Measurements from ENCODE around the gene ANXA3.
"Not testable (repeated sequence)": the region's sequence is repeated elsewhere in the genome, so short reads cannot be mapped to it uniquely, and the experiment has no call there.

ANXA3 gene

DNA sequence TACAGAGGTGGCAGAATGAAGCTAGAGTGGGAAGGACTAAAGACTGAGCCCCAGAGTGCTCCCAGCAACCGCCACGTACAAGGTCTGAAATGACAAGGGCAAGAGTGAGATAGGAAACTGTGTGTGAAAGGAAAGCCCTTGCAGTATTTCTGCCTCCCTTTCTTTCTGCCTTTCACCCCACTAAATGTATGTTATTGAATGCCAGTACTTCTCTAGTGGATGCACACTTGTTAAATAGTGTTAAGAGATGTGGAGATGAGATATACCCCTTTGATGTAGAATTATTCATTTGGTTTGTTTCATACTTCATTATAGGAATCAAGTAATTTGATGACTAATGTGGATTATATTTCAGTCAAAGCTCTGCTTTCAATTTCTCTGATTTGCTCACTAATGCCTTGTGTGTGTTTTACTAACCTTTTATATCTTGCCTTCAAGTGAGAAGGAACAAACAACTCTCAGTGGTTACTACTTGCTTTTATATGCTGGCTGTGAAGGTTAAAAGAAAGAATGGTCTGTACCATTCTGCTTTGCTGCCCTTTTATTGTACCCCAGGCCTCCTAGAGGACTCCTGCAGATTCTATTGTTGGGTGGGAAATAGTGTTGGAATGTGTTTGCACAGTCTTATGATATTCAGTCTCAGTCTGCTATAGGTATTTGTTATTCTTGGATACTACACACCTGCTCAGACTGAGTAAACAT, 8.0 kb upstream of the ANXA3 start:
- no peak for DNase-seq (ENCODE audit: low read depth in 2 of 2)

DNA sequence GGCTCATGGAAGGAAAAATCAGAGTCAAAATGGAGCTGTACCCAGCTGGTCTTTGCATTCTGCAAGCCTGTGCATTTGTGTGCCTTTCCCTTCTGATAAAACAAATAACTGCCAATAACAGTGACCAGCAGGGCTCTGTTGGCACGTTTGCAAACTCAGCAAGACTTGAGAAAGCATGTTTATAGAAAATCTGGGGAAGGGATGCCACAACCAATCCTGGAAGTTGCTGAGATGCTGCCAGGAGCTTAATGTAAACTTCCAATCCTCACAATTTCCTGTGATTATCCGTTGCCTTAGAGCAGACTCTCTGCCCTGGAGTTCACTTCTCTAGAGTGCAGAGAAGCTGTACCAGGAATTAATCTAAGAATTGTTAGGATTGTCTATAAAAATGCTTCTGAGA, 6.9 kb upstream of the ANXA3 start:
- no peak for DNase-seq (ENCODE audit: low read depth in 2 of 2)

DNA sequence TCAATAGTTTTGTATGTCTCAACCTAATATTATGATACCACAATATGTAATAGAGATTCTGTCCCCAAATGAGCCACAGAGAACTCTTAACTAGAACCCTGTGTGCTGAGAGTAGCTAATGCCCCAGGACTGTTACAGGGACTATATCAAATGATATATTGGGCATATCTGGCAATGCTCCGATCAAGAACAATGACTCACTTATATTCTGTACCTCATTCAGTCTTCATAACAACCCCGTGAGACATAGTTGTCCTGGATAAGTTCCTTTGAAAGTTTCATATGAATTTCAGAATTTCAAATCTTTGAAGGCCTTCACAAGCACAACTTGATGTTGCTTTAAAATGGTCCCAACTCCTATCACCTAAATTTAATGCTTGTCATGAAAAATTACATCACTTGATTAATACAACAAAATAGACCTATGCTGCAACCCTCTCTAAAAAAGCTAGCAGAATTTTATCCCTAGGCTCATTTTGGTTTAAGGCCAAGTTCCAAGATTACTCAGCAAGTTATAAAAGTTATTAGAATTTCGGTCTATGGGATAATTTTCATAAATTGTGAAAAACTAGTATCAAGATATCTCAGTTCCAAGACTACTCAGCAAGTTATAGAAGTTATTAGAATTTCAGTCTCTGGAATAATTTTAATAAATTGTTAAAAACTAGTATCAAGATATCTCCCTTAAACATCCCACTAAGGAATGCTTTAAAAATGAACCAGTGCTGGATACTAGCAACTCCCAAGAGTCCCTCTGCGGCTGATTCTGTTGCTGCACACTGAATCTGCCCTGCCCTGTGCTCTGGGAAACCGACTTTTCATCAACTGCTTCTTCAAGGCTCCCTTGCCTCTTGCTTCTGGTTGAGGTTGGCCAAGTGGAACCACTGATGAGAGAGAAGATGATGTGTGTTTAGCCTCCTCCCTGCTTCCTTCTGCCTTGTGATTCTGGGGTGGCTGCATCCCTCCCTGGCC, 6.0 kb upstream of the ANXA3 start:
- DNase-seq (ENCODE audit: low read depth in 2 of 2) = no peak

- not testable (repeated sequence) for DNase-seq (ENCODE audit: low read depth in 2 of 2)
Measured at GRCh38 chr4:78547899-78548298, 3.7 kb upstream of the ANXA3 start.

- DNase-seq (ENCODE audit: low read depth in 2 of 2) = not testable (repeated sequence)
Measured at GRCh38 chr4:78548889-78549288, 2.7 kb upstream of the ANXA3 start.

DNA sequence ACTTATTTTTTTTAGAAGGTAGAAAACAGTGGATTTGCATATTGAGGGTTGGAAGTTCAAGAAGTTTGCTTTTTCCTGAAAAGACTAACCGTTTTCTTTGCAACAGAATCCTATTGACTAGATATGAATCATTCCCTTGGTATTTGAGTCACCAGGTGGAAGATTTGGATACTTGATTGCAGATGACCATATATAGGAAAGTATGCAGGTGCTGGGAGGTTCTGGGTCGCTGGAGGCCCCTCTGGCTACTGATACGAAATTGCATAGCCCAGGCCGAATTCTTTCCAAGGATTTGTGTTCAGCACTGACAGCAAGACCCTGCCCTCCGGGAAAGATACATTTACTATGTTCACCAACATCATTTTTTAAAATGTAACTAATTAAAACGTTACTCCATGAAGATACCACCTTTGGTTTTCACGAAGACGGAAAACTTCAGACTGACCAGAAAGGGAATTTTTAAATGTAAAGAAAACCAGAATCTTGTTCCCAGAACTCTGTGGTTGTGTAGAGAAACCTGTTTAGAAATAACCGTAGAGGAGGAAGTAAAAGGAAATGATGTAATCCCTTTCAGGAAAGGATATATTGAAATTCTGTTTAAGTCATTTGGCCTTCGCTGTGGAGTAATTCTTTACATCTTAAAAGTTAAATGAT, 946 bp downstream of the ANXA3 start:
- no peak for DNase-seq (ENCODE audit: low read depth in 2 of 2)

GRCh38 chr4:78553043-78553396, 1.4 kb downstream of the ANXA3 start:
- DNase-seq (ENCODE audit: low read depth in 2 of 2) = no peak

DNA sequence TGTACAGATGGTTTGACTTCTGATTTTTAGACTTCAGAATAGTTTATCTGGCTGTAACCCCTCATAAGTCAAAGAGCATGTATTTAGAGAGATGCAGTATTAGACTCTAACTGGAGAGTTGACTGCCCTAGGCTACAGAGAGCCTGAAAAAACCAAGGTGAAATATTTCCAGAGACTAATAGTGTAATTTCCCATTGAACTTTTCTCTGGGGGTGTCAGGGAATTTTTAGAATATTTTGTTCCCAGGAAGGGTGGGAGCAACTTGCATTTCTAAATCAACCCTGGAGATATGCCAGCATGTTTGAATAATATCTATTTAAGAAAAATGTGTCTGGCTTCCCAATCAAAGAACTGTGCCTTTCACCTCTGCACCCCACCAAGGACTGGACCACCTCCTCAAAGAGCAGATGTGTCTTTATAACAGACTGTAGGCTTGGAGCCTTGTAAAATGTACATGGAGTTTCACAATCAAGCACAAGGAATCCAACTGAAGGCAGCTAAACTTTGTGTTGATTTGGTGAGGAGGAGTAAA, 2.0 kb downstream of the ANXA3 start:
- no peak for DNase-seq (ENCODE audit: low read depth in 2 of 2)

DNA sequence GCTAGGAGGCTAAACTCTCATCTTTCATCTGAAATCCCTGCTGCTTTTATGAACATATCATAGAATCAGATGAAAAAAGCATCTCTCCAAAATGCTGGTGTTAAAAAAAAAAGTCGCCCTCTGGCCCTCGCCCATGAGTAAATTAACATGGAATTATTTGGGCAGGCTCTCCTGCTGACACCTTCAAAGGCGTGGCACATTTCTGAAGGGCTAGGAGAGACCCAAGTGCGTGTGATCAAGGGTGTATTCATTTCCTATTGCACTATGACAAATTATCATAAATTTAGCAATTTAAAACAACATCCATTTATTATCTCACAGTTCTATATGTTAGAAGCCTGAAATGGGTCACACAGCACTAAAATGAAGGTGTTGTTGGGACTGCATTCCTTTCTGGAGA, 5.1 kb downstream of the ANXA3 start:
- DNase-seq (ENCODE audit: low read depth in 2 of 2) = no peak

DNA sequence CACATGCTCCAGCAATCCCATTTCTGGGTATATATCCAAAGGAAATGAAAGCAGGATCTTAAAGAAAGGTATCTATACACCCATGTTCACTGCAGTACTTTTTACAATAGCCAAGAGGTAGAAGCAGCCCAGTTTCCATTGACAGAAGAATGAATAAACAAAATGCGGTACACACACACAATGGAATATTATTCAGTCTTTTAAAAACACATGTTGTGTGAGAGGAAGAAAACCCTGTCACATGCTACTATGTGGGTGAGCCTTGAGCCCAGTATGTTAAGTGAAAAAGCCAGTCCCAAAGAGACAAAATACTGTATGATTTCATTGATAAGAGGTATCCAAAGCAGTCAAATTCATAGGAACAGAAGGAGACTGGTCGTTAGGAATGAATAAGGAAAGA, 6.3 kb downstream of the ANXA3 start:
- no peak for DNase-seq (ENCODE audit: low read depth in 2 of 2)

DNA sequence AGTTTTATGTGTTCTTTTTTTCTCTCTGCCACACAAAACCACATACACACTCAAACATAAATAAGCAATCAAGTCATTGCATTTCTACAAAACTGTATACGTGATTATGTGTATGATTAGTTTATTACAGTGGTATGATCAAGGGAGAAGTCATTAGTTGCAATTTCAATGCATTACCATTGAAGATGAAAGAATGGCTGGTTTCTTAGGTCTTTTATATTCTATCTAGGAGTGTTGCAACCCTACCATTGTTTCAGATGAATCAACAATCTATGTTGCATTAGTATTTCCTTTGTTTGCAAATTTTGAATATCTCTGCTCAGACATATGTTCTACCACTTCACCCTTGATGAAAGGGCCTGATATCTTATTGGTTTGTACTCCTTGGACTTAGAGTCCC, 6.8 kb downstream of the ANXA3 start:
- no peak for DNase-seq (ENCODE audit: low read depth in 2 of 2)

GRCh38 chr4:78560296-78560963, 8.9 kb downstream of the ANXA3 start:
- DNase-seq (ENCODE audit: low read depth in 2 of 2) = no peak

GRCh38 chr4:78561677-78562076, 10.1 kb downstream of the ANXA3 start:
- no peak for DNase-seq (ENCODE audit: low read depth in 2 of 2)

DNA sequence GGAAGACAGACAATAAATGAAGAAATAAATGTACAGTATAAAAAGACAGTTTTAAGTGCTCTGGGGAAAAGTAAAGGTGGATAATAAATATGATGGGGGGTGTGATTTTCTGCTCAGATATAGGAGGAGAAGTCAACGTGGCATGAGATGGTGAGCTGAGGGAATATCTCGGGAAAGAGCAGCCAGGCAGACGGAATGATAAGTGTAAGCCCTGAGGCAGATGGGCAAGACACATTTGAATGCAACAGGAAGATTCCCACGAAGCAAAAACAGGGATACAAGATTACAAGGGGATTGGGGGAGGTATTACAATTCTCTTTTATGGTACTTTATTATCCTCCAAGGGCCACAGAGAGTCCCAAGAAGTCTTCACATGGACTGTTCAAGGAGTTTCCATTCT, 11.1 kb downstream of the ANXA3 start:
- no peak for DNase-seq (ENCODE audit: low read depth in 2 of 2)

DNA sequence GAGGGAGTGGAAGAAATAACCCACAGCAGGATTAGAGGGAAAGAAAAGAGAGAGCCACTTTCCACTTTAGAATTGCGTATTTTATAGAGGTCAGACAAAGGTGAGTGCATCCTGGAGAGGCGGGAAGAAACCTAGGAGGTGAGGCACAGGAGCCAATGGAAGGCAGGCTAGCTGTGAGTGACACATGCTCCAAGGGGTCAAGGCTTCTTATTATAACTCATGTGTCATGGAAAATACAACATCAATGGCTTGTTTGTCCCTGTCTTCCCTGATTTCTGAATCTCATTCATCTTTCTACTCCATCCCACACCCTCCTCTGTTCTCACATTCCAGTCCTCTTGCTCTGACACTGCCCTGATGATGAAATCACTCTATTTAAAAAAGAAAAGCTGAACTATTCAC, 14.4 kb downstream of the ANXA3 start:
- DNase-seq (ENCODE audit: low read depth in 2 of 2) = no peak

DNA sequence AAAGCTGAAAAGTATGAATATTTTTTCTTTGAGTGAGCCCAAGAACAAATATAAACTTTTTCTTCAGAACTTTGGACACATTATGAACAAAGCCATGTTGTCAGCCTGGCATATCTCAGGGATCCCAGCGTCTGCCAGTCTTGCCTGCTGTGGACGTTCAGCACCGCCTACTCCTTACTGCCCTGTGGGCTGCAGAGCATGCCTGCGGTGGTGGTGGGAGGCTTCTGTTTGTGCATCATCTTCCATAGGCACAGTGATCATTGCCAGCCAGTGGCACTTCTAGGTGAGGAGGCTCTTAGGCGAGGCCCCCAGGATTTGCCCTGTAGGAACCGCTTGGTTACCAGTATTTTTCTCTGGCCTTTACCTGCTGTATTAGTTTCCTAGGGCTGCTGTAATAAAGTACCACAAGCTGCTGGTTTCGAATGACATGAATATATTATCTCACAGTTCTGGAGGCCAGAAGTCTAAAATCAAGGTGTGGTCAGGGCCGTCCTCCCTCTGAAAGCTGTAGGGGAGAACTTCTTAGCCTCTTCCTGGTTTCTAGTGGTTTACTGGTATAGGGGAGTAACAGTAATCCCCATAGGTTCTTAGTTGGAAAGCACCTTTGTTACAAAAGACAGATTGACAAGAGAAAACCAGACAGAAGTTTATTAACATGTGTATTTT, 15.4 kb downstream of the ANXA3 start:
- no peak for DNase-seq (ENCODE audit: low read depth in 2 of 2)

DNA sequence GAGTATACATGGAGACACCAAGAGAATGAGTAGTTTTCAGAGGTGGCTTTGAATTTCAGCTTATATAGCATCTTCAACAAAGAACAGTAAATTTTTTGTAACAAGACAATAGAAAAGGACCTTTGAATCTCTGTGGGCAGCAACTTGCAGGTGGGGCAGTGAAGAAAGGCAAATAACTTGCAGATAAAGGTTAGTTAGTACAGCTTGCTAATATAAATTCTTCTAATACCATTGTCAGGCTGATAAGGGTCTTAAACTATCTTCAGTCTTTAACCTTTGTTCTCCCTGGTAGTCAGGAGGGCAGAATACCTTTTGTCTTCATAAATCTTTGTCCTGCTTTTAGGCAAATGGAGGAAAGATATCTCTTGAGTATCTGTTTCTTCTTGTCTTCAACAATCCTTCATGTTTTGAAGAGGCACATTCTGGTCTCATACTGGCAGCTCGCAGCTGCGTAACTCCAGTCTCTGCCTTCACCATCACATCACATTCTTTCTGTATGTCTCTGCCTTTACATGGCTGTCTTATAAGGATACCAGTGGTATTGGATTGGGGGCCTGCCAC, 16.0 kb downstream of the ANXA3 start:
- no peak for DNase-seq (ENCODE audit: low read depth in 2 of 2)

- DNase-seq (ENCODE audit: low read depth in 2 of 2) = no peak
Measured at GRCh38 chr4:78568640-78569305, 17.2 kb downstream of the ANXA3 start.

DNA sequence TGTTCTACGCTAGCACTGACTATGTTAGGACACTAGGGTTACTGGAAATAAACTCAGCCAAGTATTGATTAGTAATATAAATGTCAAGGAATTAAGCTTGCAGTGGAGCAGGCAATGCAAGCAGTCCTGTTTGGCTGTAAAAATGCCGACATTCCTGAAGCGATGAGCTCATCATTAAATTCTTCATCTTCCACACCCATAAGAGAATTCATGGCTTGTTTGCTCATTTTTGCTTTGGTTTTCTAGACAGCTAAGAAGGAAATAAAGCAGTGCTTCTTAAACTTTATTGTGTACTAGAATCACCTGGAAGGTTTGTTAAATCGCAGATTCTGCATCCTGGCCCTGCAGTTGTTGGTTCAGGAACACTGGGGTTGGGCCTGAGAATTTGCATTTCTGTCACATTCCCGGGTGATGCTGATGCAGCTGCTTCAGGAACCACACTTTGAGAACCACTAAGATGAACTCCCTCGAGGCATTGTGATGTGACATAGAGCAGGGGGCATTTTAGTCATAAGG, 17.8 kb downstream of the ANXA3 start:
- DNase-seq (ENCODE audit: low read depth in 2 of 2) = no peak

GRCh38 chr4:78570117-78570516, 18.5 kb downstream of the ANXA3 start:
- no peak for DNase-seq (ENCODE audit: low read depth in 2 of 2)
